ENCODE results near the gene GUF1.

GRCh38 chr4:44668526-44668925 is 9.7 kb upstream of the GUF1 start:
- TF ChIP-seq POLR2AphosphoS5 (IDR thresholded peaks at IDR 0.05; ENCODE audit: low read depth) (no peak), CTCF (IDR thresholded peaks at IDR 0.05; ENCODE audit: insufficient read depth, low read length) (no peak), REST (IDR thresholded peaks at IDR 0.05; ENCODE audit: insufficient replicate concordance, low read depth) (no peak), GABPA (IDR thresholded peaks at IDR 0.05; ENCODE audit: low read depth) (no peak)
